Neural progenitor cell (in vitro differentiated cells): ENCODE data around the gene ESYT2.

Source experiments
- EZH2phosphoT487 ChIP-seq: fragments of 200-600 bp; sonication (generic); IDR thresholded peaks from 2 replicates; pipeline ENCODE4 v1.6.1; 2017; ENCODE audit warnings: antibody characterized with exemption
- TF ChIP-seq, protein P1 (sequence below): fragments of 200-600 bp; sonication (generic); IDR thresholded peaks from 2 replicates; pipeline ENCODE4 v1.5.1; 2017; ENCODE audit warnings: antibody characterized with exemption, mild to moderate bottlenecking

DNA sequence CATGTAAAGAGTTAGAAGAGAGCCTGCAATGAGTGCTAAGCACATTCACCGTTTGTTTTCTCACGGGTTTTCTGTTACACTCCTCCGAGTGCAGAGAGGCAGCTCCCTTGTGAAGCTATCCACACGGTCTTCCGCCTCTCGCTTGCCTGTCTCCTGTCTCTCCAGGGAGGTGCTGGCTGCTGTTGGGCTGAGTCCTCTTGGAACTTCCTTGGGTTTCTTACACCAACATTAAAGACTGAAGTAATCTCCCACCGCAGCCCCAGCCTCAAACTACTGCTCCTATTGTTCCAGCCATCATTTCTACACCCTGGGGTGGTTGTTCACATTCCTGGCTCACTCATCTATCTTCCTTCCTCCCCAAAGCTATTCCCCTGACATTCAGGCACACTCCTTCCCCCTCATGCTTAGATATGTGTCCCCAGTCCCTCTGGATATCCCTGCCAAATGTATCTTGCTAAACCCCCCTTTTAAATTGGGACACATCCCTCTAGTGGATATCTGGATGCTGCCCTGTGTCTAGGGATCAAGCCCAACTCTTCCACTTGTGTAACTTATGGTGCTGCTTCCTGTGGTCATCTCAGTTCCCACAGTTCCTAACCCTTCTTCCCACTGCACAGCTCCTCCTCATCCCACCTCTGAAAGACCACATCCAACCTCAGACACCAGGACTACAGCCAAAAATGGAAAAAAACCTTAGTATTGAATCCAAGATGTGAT, 14.1 kb downstream of the ESYT2 start:
- TF ChIP-seq EZH2phosphoT487: no peak
- TF ChIP-seq, protein P1, sequence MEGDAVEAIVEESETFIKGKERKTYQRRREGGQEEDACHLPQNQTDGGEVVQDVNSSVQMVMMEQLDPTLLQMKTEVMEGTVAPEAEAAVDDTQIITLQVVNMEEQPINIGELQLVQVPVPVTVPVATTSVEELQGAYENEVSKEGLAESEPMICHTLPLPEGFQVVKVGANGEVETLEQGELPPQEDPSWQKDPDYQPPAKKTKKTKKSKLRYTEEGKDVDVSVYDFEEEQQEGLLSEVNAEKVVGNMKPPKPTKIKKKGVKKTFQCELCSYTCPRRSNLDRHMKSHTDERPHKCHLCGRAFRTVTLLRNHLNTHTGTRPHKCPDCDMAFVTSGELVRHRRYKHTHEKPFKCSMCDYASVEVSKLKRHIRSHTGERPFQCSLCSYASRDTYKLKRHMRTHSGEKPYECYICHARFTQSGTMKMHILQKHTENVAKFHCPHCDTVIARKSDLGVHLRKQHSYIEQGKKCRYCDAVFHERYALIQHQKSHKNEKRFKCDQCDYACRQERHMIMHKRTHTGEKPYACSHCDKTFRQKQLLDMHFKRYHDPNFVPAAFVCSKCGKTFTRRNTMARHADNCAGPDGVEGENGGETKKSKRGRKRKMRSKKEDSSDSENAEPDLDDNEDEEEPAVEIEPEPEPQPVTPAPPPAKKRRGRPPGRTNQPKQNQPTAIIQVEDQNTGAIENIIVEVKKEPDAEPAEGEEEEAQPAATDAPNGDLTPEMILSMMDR: no peak
